Measurements from ENCODE around the gene PHACTR1. TPM values are rescaled to one million over a fixed set of nuclear protein-coding genes. Genes with fewer than 3 reads are reported as not detected.

The PHACTR1 gene
- polyA plus RNA-seq, 3 donors, result 6.1 to 26.9 (median 7.6) TPM

- Mint-ChIP-seq H3K4me1 (no peaks in the 10 kb centered on the region), H3K9me3 (peaks cover 0 to 2% (median 0%) of the 10 kb centered on the region in 7 donors)
These were observed 69.4 kb downstream of the PHACTR1 start for GRCh38 chr6:12785921-12786320.

GRCh38 chr6:12791371-12791770, 74.8 kb downstream of the PHACTR1 start:
- no peak overlapping the region for H3K4me3 ChIP-seq (replicated peaks in 1 of 3; ENCODE audit: low read depth in 2 of 3, low read length in 3 of 3)
- Mint-ChIP-seq H3K9me3 (peaks cover 0 to 3% (median 0%) of the 10 kb centered on the region in 7 donors), H3K4me1 (no peaks in the 10 kb centered on the region), H3K4me3 (no peak overlapping the region), H3K27ac (no peak overlapping the region), H3K27me3 (ENCODE audit: low read depth in 3 of 3) (peaks cover 0 to 1% (median 0%) of the 10 kb centered on the region in 3 donors), H3K36me3 (no peaks in the 10 kb centered on the region)
- no peaks in the 10 kb centered on the region for H3K36me3 ChIP-seq (replicated peaks in 1 of 2; ENCODE audit: control insufficient read depth in 1 of 2, insufficient read depth in 2 of 2, low read length in 2 of 2)
- no CpG with 5 or more reads among the region's 6 CpGs for WGBS (ENCODE audit: insufficient coverage)
- H3K9ac ChIP-seq (ENCODE audit: insufficient read depth, low read length, poor library complexity, severe bottlenecking), result no peak overlapping the region
- H3K9me3 ChIP-seq (replicated peaks in 1 of 2; ENCODE audit: control insufficient read depth in 1 of 2, insufficient read depth in 1 of 2, low read length in 2 of 2), result no peaks in the 10 kb centered on the region
- no peaks in the 10 kb centered on the region for H3K27me3 ChIP-seq (ENCODE audit: control insufficient read depth in 2 of 2, insufficient read depth in 2 of 2, low read length in 2 of 2)
- TF ChIP-seq CTCF (IDR thresholded peaks at IDR 0.05), result no peak
- no peak overlapping the region for H2AFZ ChIP-seq (ENCODE audit: insufficient read depth, low read depth, low read length, poor library complexity, severe bottlenecking)
- intact Hi-C loops (cut with micrococcal nuclease), result no loop called here
- DNase-seq, result no peak
- H3K27ac ChIP-seq (ENCODE audit: low read depth in 1 of 2, low read length in 2 of 2), result no peak overlapping the region
- H4K20me1 ChIP-seq (ENCODE audit: insufficient read depth, low read length), result no peaks in the 10 kb centered on the region
- no peaks in the 10 kb centered on the region for H3K79me2 ChIP-seq (ENCODE audit: insufficient read depth, low read length)
- H3K4me2 ChIP-seq (replicated peaks; ENCODE audit: extremely low read depth, low read length, poor library complexity, severe bottlenecking), result no peak overlapping the region
- H3K4me1 ChIP-seq (ENCODE audit: control insufficient read depth in 1 of 2, insufficient read depth in 2 of 2, low read length in 2 of 2), result no peaks in the 10 kb centered on the region

More at GRCh38 chr6:12785921-12786320, 69.4 kb downstream of the PHACTR1 start:
- Mint-ChIP-seq H3K4me3 (no peak overlapping the region), H3K27ac (no peak overlapping the region), H3K27me3 (ENCODE audit: low read depth in 3 of 3) (peaks cover 0 to 1% (median 0%) of the 10 kb centered on the region in 3 donors), H3K36me3 (no peaks in the 10 kb centered on the region)
- H3K27ac ChIP-seq (ENCODE audit: low read depth in 1 of 2, low read length in 2 of 2), result no peak overlapping the region
- no peak overlapping the region for H3K9ac ChIP-seq (ENCODE audit: insufficient read depth, low read length, poor library complexity, severe bottlenecking)
- TF ChIP-seq CTCF (IDR thresholded peaks at IDR 0.05), result no peak
- H2AFZ ChIP-seq (ENCODE audit: insufficient read depth, low read depth, low read length, poor library complexity, severe bottlenecking), result no peak overlapping the region
- intact Hi-C loops (cut with micrococcal nuclease), result no loop called here
- no peaks in the 10 kb centered on the region for H4K20me1 ChIP-seq (ENCODE audit: insufficient read depth, low read length)
- DNase-seq, result no peak
- no CpG with 5 or more reads among the region's 4 CpGs for WGBS (ENCODE audit: insufficient coverage)
- H3K27me3 ChIP-seq (ENCODE audit: control insufficient read depth in 2 of 2, insufficient read depth in 2 of 2, low read length in 2 of 2), result no peaks in the 10 kb centered on the region
- H3K9me3 ChIP-seq (replicated peaks in 1 of 2; ENCODE audit: control insufficient read depth in 1 of 2, insufficient read depth in 1 of 2, low read length in 2 of 2), result no peaks in the 10 kb centered on the region
- no peak overlapping the region for H3K4me3 ChIP-seq (replicated peaks in 1 of 3; ENCODE audit: low read depth in 2 of 3, low read length in 3 of 3)
- H3K79me2 ChIP-seq (ENCODE audit: insufficient read depth, low read length), result no peaks in the 10 kb centered on the region
- H3K36me3 ChIP-seq (replicated peaks in 1 of 2; ENCODE audit: control insufficient read depth in 1 of 2, insufficient read depth in 2 of 2, low read length in 2 of 2), result no peaks in the 10 kb centered on the region
- no peak overlapping the region for H3K4me2 ChIP-seq (replicated peaks; ENCODE audit: extremely low read depth, low read length, poor library complexity, severe bottlenecking)
- no peaks in the 10 kb centered on the region for H3K4me1 ChIP-seq (ENCODE audit: control insufficient read depth in 1 of 2, insufficient read depth in 2 of 2, low read length in 2 of 2)

All from CD14-positive monocyte (primary cell).